SU-DHL-6 (cell line): ENCODE data around the gene PRRX2.

Source experiments
- H2AFZ ChIP-seq: fragments of 200-600 bp; sonication (generic); 2 replicates; pipeline ENCODE4 v1.6.1; 2014; ENCODE audit warnings: low read depth, mild to moderate bottlenecking, moderate library complexity, mixed read lengths, antibody characterized with exemption, low read length; ENCODE audit not compliant: severe bottlenecking
- H3F3A ChIP-seq: fragments of 200-600 bp; shearing (Covaris generic); 2 replicates; pipeline ENCODE4 v1.6.0; 2016; ENCODE audit warnings: antibody characterized with exemption, mild to moderate bottlenecking; ENCODE audit not compliant: insufficient read depth
- H3K27ac ChIP-seq: fragments of 200-600 bp; sonication (generic); 2 replicates; pipeline ENCODE4 v1.5.1; 2016; ENCODE audit warnings: low read depth, mild to moderate bottlenecking, low read length, moderate library complexity, mixed read lengths
- H3K27me3 ChIP-seq: fragments of 200-600 bp; sonication (generic), shearing (Covaris generic); 2 replicates; pipeline ENCODE4 v1.6.0; 2014; ENCODE audit warnings: mild to moderate bottlenecking, low read length
- H3K36me3 ChIP-seq: fragments of 200-600 bp; sonication (generic); 2 replicates; pipeline ENCODE4 v1.6.1; 2014; ENCODE audit warnings: mild to moderate bottlenecking, low read length, mixed read lengths
- H3K4me2 ChIP-seq: fragments of 300-600, 200-600 bp; shearing (Covaris generic), sonication (generic); 2 replicates; pipeline ENCODE4 v1.6.0; 2014; ENCODE audit warnings: low read length, low read depth, mild to moderate bottlenecking; ENCODE audit not compliant: poor library complexity, severe bottlenecking
- H3K4me3 ChIP-seq: fragments of 200-600 bp; sonication (generic); 2 replicates; pipeline ENCODE4 v1.5.1; 2014; ENCODE audit warnings: antibody characterized with exemption, low read length, mild to moderate bottlenecking, mixed read lengths; ENCODE audit not compliant: insufficient read depth, poor library complexity, severe bottlenecking
- H3K79me2 ChIP-seq: fragments of 200-600 bp; sonication (generic); 2 replicates; pipeline ENCODE4 v1.6.1; 2014; ENCODE audit warnings: mild to moderate bottlenecking, low read length, moderate library complexity; ENCODE audit not compliant: insufficient read depth
- H3K9ac ChIP-seq: fragments of 200-600 bp; sonication (generic); 2 replicates; pipeline ENCODE4 v1.7.0; 2014; ENCODE audit warnings: mild to moderate bottlenecking, low read length
- H3K9me2 ChIP-seq: fragments of 200-600 bp; sonication (generic); replicated peaks from 2 replicates; pipeline ENCODE4 v1.6.1; 2014; ENCODE audit warnings: low read length; ENCODE audit not compliant: insufficient read depth
- H3K9me3 ChIP-seq: fragments of 200-600 bp; sonication (generic); 2 replicates; pipeline ENCODE4 v1.6.1; 2014; ENCODE audit warnings: low read length, mixed read lengths; ENCODE audit not compliant: insufficient read depth
- H4K20me1 ChIP-seq: fragments of 200-600 bp; sonication (generic); 2 replicates; pipeline ENCODE4 v1.6.1; 2014; ENCODE audit warnings: low read depth, mild to moderate bottlenecking, antibody characterized with exemption, low read length, moderate library complexity, mixed read lengths
- CTCF ChIP-seq: fragments of 200-600 bp; sonication (generic); IDR thresholded peaks from one replicate; pipeline ENCODE4 v1.5.1; 2017; ENCODE audit warnings: antibody characterized with exemption, mild to moderate bottlenecking, low read length, moderate library complexity; ENCODE audit not compliant: insufficient read depth, poor library complexity, severe bottlenecking
- EZH2phosphoT487 ChIP-seq: fragments of 200-600 bp; sonication (generic), shearing (Covaris generic); conservative IDR thresholded peaks from 2 replicates; pipeline ENCODE4 v1.6.1; 2018; ENCODE audit warnings: mild to moderate bottlenecking, antibody characterized with exemption, low read length, moderate library complexity, mixed read lengths

PRRX2 gene

GRCh38 chr9:129701549-129701948, 36.1 kb downstream of the PRRX2 start:
- no peak overlapping the region for H3K4me3 ChIP-seq
- no peak overlapping the region for H3K4me2 ChIP-seq
- H3K9ac ChIP-seq, result no peak overlapping the region
- no peaks in the 10 kb centered on the region for H3K9me2 ChIP-seq
- H3K27ac ChIP-seq, result no peak overlapping the region
- no peak overlapping the region for H2AFZ ChIP-seq
- H3K27me3 ChIP-seq, result no peaks in the 10 kb centered on the region
- no peaks in the 10 kb centered on the region for H3K36me3 ChIP-seq
- H3F3A ChIP-seq, result no peaks in the 10 kb centered on the region
- H3K9me3 ChIP-seq, result no peaks in the 10 kb centered on the region
- TF ChIP-seq CTCF (no peak), EZH2phosphoT487 (no peak)
- H4K20me1 ChIP-seq, result no peaks in the 10 kb centered on the region
- H3K79me2 ChIP-seq, result no peaks in the 10 kb centered on the region

DNA sequence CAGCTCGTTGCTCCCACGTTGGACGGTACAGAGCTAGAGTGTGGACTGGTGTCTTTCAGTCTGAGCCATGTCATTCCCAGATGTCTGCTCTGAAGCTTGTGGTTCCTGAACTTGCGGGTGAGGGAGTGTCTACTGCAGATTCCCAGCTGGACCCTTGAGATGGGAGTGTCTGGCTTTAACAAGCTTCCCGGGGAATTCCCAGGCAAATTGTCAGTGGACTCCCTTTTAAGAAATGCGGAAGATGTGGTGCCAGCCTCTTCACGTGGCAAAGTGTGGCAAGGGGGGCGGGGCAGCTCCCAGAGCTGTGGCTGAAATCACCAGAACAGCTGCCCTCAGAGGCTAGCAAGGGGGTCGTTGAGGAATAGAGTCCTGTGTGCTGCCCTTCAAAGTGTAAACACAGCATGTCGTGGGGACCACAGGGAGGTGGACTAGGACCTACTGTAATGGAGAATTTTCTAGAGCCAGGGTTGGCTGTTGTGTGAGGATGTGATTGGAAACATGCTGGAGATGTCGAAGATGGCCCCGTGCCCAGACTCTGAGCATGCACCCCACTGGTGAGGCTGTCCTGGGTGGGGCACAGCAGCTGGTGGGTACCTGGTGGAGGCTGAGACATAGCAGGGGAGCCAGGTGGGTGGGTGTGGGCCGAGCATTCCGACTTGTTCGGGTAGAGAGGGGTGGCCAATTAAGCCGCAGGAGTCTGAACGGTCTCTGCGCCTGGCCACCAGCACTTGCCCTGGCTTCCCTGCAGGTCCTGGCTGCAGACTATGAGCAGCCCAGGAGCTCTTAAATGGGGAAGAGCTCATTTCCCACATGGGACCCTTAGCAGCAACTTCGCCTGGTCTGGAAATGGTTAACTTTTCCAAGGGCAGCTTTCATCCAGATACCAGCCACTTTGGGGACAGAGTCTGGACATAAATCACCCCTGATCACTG, 37.4 kb downstream of the PRRX2 start:
- Histone ChIP-seq H3K27me3 (no peaks in the 10 kb centered on the region), H3K4me2 (no peak overlapping the region), H3K4me3 (no peak overlapping the region), H3K79me2 (no peaks in the 10 kb centered on the region), H3K9me3 (no peaks in the 10 kb centered on the region), H3K36me3 (no peaks in the 10 kb centered on the region), H4K20me1 (no peaks in the 10 kb centered on the region), H3F3A (no peaks in the 10 kb centered on the region), H3K27ac (no peak overlapping the region), H2AFZ (no peak overlapping the region), H3K9me2 (no peaks in the 10 kb centered on the region), H3K9ac (no peak overlapping the region)
- TF ChIP-seq EZH2phosphoT487 (no peak), CTCF (no peak)

GRCh38 chr9:129703667-129704355, 38.4 kb downstream of the PRRX2 start:
- no peaks in the 10 kb centered on the region for H3K36me3 ChIP-seq
- TF ChIP-seq CTCF, result no peak
- no peak for TF ChIP-seq EZH2phosphoT487
- H3K9ac ChIP-seq, result no peak overlapping the region
- H3K9me2 ChIP-seq, result no peaks in the 10 kb centered on the region
- H3F3A ChIP-seq, result no peaks in the 10 kb centered on the region
- no peak overlapping the region for H2AFZ ChIP-seq
- no peaks in the 10 kb centered on the region for H3K27me3 ChIP-seq
- no peak overlapping the region for H3K4me2 ChIP-seq
- H3K9me3 ChIP-seq, result no peaks in the 10 kb centered on the region
- no peaks in the 10 kb centered on the region for H3K79me2 ChIP-seq
- H3K27ac ChIP-seq, result no peak overlapping the region
- no peaks in the 10 kb centered on the region for H4K20me1 ChIP-seq
- no peak overlapping the region for H3K4me3 ChIP-seq
